Activated T-helper 1 cell treated with Interleukin-2 at 50 U/mL for 16 hours (primary cell): Measurements from ENCODE around the gene TSPAN14.

Source experiments
- DNase-seq: peaks from one replicate; pipeline ENCODE4 v3.0.0-alpha.2; 2020; ENCODE audit warnings: low read depth

Gene TSPAN14

DNA sequence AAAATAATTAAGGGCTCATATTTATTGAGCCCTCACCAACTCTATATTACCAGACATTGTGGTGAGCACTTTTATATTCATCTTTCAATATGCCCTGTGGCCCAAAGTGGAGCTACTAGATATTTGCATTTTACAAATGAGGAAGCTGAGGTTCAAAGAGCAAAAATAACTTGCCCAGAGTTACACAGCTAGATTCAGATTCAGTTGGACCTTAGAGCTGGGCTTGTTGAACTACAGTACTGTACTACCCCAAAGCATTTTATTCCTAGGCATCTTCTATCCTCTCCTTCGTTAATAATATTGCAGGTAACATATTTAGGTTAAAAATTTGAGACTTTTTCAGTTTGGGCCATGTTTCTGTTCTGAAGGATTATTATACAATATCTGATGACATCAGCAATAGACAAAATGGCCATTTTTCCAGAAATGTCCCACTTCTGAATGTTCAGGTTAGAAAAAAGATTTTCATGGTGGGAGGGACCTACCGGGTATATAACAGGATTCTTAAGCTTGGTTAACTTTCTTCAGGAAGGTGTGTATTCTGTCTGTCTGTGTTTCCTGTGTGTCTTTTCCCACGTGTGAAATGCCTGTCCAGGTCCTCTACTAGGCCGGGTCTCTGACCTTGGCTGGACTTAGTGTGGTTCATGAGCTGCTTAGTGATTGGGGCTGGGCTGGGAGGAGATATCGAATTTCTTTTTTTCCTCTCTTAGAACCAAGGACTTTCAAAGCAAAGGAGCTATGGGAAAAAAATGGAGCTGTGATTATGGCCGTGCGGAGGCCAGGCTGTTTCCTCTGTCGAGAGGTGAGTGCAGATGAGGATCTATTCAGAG lies 32.2 kb upstream of the TSPAN14 start:
- no peak for DNase-seq

DNA sequence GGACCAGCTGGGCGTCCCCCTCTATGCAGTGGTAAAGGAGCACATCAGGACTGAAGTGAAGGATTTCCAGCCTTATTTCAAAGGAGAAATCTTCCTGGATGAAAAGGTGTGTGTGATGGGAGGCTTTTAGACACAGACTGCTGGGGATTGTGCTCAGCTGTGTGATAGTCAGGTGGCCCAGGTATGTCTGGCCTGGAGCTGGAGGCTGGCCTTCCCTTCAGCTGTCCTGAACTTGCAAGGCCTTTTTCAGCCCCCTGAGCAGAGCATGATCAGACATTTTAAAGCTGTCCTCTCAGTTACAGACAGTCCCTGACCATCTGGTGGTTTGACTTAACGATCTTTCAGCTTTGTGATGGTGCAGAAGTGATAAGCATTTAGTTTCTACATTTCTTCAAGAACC lies 28.2 kb upstream of the TSPAN14 start:
- no peak for DNase-seq

DNA sequence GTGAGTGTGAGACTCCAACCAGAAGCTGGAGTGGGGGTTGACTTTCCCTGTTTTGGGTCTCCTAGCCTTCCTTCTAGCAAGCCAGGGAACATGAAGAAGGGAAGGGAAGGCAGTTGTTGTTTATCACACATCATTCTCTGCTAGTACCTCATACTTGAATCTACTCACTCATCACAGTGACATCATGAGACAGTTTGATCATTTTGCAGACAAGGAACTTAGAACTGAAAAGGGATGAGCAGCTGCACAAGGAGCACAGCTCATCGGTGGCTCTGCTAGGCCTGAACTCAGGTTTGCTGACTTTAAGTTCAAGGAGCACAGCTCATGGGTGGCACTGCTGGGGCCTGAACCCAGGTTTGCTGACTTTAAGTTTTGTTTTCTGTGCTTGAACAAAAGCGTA lies 26.6 kb upstream of the TSPAN14 start:
- no peak for DNase-seq

DNA sequence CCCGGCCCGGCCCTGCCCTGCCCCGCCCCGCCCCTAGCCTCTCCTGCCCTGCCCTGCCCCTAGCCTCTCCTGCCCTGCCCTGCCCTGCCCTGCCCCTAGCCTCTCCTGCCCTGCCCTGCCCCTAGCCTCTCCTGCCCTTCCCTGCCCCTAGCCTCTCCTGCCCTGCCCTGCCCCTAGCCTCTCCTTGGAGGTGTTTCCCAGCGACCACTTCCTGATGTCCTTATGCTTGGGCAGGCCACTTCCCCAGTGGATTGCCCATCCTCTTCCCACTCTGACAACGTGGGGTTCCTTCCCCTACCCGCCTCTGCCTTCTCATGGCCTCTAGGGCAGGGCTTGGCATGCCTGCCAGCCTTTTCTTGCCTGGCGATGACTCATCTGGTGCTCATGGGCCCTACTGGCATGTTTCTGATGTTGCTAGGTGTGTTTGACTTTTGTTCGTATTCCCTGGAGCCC lies 24.6 kb upstream of the TSPAN14 start:
- no peak for DNase-seq

DNA sequence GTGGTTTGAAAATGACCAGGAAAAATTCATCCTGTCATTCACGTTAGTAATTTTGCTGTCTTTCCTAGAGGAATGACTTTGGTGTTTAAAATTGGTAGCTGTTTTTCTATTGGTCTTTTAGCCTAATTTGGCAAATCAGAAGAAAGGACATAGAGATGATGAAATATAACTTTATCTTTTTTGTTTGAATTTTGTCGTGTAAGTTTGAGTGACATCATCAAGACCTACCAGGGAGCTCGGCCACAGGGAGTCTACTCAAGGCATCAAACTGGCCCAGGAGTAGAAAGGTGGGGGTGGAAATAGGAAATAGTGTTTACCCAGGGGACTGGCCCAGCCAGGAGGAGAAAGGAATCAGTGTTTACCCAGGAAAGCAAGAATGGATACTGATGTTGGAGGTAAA lies 21.0 kb upstream of the TSPAN14 start:
- no peak for DNase-seq

DNA sequence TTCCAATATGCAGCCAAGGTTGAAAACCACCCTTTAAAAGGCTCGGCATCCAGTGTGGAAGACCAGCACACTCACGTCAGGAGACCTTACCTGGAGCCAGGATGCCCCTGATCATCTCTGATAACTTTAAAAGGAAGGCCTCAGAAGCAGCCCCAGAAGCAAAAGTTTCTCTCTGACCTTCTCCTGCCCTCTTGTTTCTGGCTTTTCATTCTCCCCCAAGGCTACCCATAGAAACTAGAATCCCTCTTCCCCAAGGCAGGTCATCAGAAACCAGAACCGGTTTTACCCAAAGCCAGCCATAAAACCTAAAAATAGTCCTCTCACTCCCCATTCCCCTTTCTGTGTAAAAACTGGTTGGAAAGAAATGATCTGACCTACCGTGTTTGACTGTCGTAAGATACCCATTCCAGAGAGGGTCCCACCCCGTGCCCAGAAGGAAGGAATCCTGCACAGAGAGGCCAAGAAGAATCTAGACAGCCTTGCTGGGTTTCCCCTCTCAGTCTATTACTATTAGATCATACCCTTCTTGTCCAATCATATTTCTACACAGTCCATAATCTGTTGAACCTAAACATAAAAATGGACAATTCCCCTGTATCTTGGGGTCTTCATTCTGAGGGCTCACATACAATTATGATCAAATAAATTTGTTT lies 17.5 kb upstream of the TSPAN14 start:
- no peak for DNase-seq

DNA sequence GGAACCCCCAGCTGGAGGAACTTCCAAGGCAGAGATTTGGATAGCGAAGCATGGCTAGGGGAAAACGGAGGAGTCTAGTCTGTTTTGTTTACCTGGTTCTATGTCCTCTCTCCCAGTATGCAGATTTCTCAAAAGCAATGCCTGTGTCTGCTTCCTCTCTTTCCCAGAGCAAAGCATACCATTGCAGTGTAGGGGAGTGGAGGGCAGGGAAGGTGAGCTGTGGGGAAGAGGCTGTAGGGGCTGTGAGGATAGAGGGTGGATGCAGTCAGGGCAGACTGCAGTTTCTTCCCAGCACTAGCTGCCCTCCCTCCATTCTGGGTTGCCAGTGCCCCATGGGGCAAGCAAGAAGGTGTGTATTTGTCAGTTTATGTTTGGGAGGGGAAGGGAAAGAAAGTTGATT lies 16.9 kb upstream of the TSPAN14 start:
- no peak for DNase-seq

DNA sequence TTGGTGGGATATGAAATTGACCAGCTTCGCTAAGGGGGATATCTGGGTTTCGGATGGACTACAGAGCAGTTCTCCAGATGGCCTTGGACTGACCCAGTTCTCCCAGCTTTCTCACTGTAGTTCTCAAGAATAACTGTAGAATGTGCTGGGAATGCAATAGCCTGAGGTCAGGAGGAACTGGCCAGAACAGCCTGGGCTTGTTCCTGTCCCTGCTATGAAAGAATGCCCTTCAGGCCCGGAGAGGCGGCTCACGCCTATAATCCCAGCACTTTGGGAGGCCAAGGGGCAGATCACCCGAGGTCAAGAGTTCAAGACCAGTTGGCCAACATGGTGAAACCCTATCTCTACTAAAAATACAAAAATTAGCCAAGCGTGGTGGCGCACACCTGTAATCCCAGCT lies 12.3 kb upstream of the TSPAN14 start:
- DNase-seq = no peak

DNA sequence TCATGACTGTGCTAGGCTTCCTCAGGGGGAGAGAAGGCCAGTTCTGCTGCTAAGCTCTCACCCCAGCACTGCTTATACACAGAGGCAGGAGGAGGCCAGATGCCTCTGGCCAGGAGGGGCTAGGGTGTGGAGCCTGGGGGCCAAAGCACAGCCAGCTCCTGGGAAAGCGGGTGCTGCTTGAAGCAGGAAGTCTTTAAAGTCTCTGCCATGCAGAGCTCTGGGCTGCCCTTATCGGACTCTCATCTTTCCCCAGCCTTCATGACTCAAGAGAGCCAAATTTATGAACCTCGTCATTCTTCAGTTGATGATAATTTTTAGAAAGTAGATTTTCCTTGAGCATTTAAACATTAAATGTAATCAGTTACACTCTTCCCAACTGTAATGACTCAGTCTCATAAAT lies 11.2 kb upstream of the TSPAN14 start:
- DNase-seq = no peak

DNA sequence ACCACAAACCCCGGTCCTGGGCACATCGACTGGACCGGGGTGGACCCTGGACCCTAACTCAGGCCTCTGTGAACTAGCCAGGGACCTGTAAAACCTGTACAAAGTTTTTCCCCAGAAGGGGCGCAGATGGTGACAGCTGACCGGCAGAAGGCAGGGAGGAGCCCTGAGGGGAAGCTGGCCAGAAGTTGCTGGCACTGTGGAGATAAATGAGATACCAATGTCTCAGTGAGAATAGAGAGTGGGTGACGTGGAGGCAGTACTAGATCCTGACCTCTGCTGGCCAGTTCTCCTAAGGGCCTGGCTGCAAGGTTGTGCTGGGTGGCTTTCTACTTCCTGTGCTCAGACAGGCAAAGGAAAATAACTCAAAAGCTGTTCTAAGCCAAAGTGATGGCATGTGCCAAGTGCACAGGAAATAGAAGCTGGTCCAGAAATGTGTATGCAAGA lies 10.6 kb upstream of the TSPAN14 start:
- DNase-seq = no peak

DNA sequence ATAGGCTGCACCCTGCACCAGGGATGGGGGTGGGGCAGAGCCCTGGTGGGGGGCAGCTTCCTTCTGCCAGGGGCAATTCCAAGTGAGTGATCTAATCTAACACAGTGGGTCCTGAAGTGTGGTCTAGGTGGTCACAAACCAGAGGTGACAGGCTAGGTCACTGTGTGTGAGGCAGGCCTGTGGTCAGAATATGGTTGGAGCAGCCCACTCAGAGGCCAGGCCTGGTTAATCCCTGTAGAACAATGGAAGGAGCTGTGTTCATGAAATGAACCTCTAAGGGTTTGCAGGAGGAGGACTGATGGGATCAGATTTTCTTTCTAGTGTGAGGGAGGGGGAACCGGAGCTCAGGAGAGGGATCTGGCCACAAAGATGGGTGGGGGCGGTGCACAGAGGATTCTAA lies 10.0 kb upstream of the TSPAN14 start:
- no peak for DNase-seq

DNA sequence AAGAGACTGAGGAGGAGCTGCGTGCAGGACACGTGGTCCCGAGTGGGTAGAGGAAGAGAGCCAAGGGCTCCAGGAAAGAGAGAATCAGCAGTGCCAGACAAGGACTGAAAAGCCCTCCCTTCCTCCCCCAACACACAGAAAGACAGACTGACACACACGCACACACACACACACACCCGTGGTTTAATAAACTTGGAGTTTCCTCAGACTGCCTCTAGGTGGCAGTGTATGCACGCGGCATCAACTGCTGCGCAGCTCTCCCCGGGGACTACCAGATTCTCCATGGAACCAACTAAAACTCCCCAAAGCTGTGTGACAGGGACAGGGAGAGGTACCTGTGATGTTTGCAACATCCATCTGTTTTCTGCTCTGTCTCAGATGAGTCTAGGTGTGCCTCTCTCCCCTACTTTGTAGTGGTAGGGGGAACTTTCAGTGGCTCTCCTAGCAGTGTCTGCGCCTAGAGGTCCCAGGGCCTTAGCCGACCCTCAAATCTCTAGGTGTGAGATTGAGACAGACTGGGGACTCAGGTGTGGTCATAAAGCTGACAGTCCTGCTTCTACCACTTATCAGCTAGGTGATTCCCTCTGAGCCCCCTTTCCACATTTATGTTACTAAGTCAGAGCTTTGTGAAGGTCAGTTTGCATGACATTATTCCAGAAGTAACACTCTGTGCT lies 9.3 kb upstream of the TSPAN14 start:
- no peak for DNase-seq

DNA sequence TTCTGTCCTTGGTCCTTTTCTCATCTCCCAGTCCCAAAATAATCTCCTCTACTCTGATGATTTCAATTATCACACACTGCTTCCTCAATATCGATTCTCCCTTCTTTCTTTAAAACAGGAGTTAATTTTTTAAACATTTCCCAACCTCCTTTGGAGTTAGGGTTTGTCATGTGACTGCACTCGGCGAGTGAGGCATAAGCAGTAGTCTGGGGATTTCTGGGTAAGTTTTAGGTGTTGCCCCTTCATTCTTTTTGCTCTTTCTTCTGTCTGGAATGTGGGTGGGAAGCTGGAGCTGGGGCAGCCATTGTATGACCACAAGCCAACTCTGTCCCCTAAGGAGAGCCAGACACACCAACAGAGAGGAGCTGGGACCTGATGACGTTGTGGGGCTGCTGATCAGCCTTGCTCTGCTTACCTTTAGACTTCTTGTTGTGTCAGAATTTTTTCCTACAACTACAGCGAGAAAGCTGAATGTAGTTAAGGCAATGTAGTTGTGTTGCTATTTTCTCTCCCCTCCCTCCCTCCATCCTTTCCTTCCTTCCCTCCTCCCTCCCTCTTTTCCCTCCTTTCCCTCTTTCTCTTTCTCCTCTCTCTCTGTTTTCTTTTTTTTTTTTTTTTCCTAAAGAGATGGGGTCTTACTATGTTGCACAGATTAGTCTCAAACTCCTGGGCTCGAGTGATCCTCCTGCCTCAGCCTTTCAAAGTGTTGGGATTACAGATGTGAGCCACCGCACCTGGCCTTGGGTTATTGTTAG lies 6.5 kb upstream of the TSPAN14 start:
- DNase-seq = no peak

DNA sequence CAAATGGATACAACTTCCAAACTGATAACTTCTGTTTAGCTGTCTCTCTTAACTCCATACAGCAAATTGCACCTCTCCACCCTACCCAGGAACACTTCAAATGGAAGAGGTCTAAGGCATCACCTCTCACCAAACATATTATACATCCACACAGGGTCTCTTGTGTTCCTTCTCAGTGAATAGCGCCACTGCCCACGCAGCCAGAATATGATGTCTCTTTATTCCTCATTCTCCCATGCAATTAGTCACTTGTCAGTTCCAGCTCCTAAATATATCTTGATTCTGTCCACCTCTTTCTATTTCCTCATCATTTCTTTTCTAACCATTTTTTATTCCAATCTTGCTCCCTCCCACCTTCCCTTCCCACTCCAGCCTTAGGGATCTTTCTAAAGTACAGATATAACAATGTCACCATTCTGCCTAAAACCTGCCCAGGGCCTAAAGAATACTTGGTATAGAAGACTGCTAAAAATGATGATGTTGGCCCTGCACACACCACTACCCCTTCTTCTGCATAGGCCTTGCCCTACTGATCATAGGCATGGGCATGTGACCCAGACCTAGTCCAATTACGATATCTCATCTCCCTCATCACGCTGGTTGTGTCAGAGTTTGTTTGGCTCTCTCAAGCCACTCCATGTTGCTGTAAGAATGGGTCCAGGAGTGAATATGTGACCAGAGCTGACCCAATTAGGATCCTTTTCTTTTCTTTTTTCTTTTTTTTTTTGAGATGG lies 5.7 kb upstream of the TSPAN14 start:
- no peak for DNase-seq

DNA sequence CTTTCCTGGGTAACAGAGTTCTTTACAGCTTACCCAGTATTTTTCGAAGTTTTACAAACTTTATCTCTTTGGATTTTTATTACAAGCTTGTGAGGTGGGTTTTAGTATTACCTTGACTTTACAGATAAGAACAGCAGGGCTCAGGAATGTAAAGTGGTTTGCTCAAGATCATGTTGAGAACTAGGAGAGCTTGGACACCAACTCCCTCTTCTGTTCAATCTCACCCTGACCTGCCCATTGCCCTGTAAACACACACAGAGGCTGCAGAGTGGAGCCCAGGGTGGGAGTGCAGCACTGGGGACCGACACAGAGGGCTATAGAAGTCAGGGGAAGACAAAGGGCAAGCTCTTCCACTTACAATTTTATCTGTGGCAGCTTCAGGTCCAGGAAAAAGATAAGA lies 4.6 kb upstream of the TSPAN14 start:
- DNase-seq = no peak

DNA sequence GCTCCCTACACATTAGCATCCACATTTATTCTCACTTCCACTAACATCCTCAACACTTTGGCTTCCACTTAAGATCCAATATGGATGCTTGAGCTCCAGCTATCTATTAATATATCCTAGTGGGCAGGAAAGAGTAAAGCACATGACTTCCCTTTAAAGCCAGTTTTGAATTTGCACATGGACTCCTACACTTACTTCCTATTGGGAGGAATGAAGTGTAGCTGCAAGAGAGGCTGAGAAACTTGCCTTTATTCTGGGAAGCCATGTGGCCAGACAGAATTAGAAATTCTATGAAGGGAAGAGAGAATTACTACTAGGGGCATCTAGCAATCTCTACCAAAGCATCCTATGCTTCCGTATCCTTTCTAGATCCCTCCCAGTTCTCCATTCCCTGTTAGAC lies 3.0 kb upstream of the TSPAN14 start:
- no peak for DNase-seq

DNA sequence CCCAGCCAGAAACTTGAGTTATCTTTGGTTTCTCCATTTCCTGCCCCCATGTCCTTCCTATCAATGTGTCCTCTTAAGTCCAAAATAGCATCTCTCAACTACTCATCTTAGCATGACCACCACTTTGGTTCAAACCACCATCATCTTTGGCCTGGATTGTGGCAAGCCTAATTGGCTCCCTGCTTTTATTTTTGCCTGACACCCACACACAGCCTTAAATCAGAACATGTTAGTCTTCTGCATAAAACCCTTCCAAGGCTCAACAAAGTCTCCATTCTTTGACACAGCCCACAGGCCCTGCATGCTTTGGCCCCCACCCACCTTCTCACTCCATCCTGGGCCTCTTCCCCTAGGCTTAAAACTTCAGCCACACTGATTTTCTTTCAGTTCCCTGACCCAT lies 2.0 kb upstream of the TSPAN14 start:
- DNase-seq = no peak

DNA sequence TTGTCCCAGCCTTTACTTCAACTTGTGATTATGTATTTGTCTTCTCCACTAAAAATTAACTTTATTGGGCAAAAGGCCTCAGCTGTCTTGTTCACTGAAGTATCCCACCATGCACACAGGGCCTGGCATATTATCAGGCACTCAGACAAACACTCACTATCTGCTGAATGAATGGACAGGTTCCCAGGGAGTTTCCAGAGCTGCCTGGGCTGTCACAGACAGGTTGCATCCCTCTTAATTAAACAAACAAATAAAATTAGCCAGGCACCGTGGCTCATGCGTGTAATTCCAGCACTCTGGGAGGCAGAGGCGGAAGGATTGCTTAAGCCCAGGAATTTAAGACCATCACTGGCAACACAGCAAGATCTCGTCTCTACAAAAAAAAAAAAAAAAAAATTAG lies 1.5 kb upstream of the TSPAN14 start:
- no peak for DNase-seq

DNA sequence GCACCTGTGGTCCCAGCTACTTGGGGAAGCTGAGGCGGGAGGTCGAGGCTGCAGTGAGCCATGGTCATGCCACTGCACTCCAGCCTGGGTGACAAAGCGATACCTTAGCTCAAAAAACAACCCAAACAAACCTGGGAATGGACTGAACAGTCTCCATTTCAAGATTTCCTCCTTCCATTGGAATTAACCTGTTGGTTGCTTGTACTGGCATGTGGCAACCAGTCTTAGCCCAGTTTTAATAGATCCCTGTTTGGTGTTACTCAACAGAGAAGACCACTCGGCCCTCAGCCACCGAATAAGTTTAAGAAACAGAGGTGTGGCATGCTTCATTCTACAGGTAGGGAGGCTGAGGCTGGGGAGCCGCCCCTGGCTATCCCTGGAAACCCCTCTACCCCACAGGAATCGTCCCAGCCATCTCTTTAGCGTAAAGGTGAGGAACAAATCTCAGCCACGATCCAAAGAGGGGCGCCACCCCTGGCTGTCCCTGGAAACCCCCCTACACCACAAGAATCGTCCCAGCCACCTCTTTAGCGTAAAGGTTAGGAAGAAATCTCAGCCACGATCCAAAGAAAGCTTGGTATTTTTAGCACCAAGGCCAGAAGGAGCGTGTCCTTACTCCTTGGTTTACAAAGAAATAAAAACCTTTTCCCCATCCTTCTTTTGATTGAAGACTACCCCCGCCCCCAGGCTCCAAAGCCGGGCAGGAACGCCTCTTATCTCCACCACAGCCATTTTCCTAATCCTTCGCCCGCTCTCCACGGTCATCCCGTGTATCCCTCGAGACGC lies 861 bp upstream of the TSPAN14 start:
- DNase-seq = no peak

DNA sequence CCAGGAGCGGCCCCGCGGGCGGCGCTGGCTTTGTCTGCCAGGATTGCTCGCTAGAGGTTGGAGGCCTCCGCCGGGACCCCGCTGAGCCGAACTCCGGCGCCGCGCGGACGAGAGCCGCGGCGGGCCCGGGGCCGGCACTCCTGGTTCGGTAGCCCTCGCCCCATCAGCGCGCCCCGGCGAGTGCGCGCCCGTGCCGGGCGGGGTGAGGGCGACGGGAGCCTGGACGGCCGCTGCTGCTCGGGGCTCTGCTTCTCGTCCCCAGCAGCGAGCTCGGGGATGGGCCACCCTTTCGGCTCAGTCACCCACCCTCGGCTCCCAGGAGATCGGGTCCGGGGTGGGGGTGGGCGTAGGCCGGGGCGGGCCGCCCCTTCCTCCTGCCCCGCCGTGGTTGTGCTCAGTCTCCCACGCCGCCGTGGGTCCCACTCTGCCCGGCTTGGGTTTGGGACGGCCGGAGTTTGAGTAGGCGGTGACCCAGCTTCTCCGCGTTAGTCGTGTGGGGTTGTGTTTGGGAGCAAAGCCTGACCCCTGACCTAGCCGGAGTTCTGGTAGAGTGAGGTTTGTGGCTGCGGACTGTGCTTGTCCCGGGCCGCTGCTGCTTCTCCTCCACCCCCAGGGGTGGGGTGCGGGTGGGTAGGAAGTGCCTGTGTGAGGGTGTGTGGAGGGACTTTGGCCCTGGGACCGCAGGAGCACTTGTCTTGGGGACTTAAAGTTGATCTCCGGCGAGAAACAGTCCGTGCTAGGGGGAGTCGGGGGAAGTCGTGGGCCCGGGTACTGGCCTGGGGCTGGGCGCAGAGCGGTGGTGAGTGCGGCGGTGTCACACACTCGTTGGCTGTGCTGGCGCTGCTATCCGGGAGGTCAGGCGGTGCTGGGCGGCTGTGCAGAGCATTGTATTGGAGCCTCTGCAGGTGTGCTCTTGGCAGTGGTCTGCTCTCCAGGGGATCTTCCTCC lies 677 bp downstream of the TSPAN14 start:
- no peak for DNase-seq
